ENCODE results near the gene EFNA3.

GRCh38 chr1:155104605-155105534 lies 26.2 kb downstream of the EFNA3 start:
- TF ChIP-seq CTCF (IDR thresholded peaks at IDR 0.05; ENCODE audit: poor library complexity, severe bottlenecking), result no peak
- TF ChIP-seq, protein P1, sequence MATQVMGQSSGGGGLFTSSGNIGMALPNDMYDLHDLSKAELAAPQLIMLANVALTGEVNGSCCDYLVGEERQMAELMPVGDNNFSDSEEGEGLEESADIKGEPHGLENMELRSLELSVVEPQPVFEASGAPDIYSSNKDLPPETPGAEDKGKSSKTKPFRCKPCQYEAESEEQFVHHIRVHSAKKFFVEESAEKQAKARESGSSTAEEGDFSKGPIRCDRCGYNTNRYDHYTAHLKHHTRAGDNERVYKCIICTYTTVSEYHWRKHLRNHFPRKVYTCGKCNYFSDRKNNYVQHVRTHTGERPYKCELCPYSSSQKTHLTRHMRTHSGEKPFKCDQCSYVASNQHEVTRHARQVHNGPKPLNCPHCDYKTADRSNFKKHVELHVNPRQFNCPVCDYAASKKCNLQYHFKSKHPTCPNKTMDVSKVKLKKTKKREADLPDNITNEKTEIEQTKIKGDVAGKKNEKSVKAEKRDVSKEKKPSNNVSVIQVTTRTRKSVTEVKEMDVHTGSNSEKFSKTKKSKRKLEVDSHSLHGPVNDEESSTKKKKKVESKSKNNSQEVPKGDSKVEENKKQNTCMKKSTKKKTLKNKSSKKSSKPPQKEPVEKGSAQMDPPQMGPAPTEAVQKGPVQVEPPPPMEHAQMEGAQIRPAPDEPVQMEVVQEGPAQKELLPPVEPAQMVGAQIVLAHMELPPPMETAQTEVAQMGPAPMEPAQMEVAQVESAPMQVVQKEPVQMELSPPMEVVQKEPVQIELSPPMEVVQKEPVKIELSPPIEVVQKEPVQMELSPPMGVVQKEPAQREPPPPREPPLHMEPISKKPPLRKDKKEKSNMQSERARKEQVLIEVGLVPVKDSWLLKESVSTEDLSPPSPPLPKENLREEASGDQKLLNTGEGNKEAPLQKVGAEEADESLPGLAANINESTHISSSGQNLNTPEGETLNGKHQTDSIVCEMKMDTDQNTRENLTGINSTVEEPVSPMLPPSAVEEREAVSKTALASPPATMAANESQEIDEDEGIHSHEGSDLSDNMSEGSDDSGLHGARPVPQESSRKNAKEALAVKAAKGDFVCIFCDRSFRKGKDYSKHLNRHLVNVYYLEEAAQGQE (IDR thresholded peaks at IDR 0.05; ENCODE audit: borderline replicate concordance), result no peak
- no peak for TF ChIP-seq EZH2 (IDR thresholded peaks at IDR 0.05; ENCODE audit: borderline replicate concordance, insufficient read depth, low read length, poor library complexity, severe bottlenecking)
- no peak for TF ChIP-seq POLR2AphosphoS5 (IDR thresholded peaks at IDR 0.05)
- TF ChIP-seq SMC3 (conservative IDR thresholded peaks at IDR 0.05; ENCODE audit: poor library complexity), result no peak
- no peak for TF ChIP-seq RAD21 (conservative IDR thresholded peaks at IDR 0.05)
- TF ChIP-seq MXI1 (conservative IDR thresholded peaks at IDR 0.05; ENCODE audit: poor library complexity, severe bottlenecking), result no peak
- no peak for TF ChIP-seq EP300 (conservative IDR thresholded peaks at IDR 0.05; ENCODE audit: poor library complexity, severe bottlenecking)
- no peak for TF ChIP-seq TAF1 (IDR thresholded peaks at IDR 0.05; ENCODE audit: low read depth)

Measured in neural cell (in vitro differentiated cells).